ENCODE measurements around the gene ZC3H12C.
"Not testable (repeated sequence)": the region's sequence is repeated elsewhere in the genome, so short reads cannot be mapped to it uniquely, and the experiment has no call there.

Gene ZC3H12C

GRCh38 chr11:110198031-110198729, 105.0 kb downstream of the ZC3H12C start:
- TF ChIP-seq CTCF (IDR thresholded peaks at IDR 0.05; ENCODE audit: insufficient read depth, low read depth, low read length, missing control alignments) = no peak
- no peak overlapping the region for H3K4me3 ChIP-seq (ENCODE audit: low read depth, low read length)
- DNase-seq (ENCODE audit: low read depth) = no peak

GRCh38 chr11:110199184-110199981, 106.2 kb downstream of the ZC3H12C start:
- no peak overlapping the region for H3K4me3 ChIP-seq (ENCODE audit: low read depth, low read length)
- DNase-seq (ENCODE audit: low read depth) = no peak
- TF ChIP-seq CTCF (IDR thresholded peaks at IDR 0.05; ENCODE audit: insufficient read depth, low read depth, low read length, missing control alignments) = no peak

GRCh38 chr11:110200241-110200640, 107.0 kb downstream of the ZC3H12C start:
- DNase-seq (ENCODE audit: low read depth) = no peak
- no peak overlapping the region for H3K4me3 ChIP-seq (ENCODE audit: low read depth, low read length)
- no peak for TF ChIP-seq CTCF (IDR thresholded peaks at IDR 0.05; ENCODE audit: insufficient read depth, low read depth, low read length, missing control alignments)

- no peak for DNase-seq (ENCODE audit: low read depth)
- no peak for TF ChIP-seq CTCF (IDR thresholded peaks at IDR 0.05; ENCODE audit: insufficient read depth, low read depth, low read length, missing control alignments)
- H3K4me3 ChIP-seq (ENCODE audit: low read depth, low read length) = no peak overlapping the region
Measured at GRCh38 chr11:110200836-110201235, 107.6 kb downstream of the ZC3H12C start.

GRCh38 chr11:110207123-110207522, 113.9 kb downstream of the ZC3H12C start:
- no peak overlapping the region for H3K4me3 ChIP-seq (ENCODE audit: low read depth, low read length)
- no peak for DNase-seq (ENCODE audit: low read depth)
- no peak for TF ChIP-seq CTCF (IDR thresholded peaks at IDR 0.05; ENCODE audit: insufficient read depth, low read depth, low read length, missing control alignments)

GRCh38 chr11:110208678-110209312, 115.6 kb downstream of the ZC3H12C start:
- DNase-seq (ENCODE audit: low read depth) = not testable (repeated sequence)
- peak overlapping the region; percentile 28 for H3K4me3 ChIP-seq (ENCODE audit: low read depth, low read length)

GRCh38 chr11:110209313-110209694, 116.1 kb downstream of the ZC3H12C start:
- DNase-seq (ENCODE audit: low read depth); H3K4me3 ChIP-seq (ENCODE audit: low read depth, low read length): not testable (repeated sequence)

Data from GM12865 (cell line).